ENCODE results near the gene ARFGEF3. TPM values are rescaled to one million over a fixed set of nuclear protein-coding genes. Genes with fewer than 3 reads are reported as not detected.
"Not testable (repeated sequence)": the region's sequence is repeated elsewhere in the genome, so short reads cannot be mapped to it uniquely, and the experiment has no call there.

The ARFGEF3 gene
- polyA plus RNA-seq, 12 donors = 0.36 to 4.2 (median 0.82) TPM; not detected in 1

DNA sequence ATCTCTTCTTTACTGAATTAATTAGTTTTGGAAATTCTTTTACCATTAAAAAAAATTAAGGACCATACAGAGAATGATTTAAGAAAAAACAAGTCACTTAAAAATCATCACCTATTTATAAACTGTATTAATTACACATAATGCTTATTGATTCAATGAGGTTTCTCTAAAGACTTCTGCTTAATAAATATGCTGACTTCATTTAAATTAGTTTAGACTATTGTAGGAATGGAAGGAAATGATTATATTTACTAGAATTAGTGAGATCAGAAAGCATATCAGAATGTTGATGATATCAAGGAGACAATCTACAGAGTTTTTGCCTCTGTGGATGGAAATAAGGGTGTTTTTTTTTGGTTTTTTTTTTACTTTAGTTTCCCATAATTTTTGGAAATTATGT, 181.4 kb downstream of the ARFGEF3 start:
- no peak for DNase-seq

DNA sequence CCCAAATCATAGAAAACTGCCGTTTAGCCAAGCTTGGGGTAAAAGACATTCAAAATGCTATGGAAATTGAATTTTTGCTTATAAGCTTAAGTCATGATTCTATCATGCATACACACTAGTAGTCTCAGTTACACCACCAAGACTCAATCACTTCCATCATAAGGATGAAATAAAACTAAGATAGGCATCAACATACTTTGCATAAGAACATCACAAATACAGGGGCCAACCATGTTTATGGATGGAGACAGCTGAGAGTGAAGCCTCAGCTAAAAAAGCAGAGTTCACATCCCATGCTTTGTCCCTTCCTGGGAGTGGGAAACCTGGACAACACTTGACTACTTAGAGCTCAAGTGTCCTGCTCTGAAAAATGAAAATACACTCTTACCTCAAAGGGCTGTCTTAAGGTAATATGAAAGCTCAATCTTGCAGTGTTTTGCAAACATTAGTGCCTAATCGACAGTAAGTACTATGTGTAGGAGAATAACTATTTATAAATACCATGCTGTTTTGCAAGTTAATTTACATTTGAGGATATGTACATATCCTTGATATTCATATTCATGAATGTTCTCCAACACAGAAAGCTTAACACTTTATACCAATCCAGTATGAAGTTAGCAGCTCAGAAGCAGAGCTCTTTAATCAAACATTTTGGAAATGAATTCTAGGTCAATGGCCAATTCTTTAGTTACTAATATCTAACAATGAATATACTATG, 184.0 kb downstream of the ARFGEF3 start:
- no peak for DNase-seq

DNA sequence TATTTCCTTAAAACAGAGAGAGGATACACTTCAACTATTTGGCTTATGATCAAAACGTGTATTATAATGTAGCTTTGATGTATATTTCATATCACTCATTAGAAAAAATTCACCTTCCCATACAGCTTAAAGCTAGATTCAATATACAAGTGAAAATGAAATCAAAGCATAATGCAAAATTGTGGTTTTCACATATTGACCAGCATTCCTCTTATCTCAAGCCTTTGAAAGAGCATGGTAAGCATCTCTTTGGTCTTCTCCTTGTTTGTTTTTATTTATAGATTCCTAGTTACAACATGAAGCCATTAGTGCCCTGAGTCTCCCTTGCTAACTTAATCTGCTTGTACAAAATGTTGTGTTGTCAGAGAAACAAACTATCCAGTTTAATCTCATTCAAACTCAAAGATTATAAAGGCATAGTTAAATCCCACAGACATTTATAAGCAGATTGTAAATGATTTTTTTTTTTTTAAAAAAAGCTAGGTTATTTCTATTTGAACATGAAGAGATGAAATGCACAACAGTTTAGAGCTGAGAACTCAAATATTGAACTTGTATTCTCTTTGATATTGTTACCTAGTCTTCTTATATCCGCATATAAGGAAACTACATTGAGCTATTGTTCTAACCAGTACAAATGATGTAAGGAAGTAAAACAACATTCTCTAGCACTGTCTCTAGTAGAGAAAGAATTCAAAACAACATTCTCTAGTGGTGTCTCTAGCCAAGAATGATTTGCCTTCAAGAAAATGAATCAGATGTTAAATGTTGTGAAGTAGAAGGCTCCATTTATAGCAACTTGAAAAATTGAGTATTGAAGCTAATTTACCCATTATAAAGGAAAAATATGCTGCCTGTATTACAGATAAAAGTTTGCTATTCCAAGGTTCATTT, 184.8 kb downstream of the ARFGEF3 start:
- no peak for DNase-seq

DNA sequence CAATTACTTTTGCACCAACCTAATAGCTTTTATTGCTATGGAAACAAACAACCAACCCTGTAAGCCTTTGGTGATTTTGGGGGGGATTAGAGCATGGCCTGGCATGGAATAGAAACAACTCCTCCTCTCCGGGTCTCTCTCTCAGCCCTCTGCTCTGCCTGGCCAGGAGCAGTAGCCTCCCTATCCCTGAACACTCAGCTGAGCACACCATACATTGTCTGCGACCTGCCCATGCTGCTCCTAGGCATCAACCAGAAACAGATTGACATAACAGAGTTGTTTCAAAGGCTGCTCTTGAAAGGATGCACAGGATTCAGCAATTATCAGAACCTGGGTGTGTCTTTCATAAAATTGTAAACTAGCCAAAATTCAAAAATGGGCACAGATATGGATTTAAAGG, 186.1 kb downstream of the ARFGEF3 start:
- no peak for DNase-seq

DNA sequence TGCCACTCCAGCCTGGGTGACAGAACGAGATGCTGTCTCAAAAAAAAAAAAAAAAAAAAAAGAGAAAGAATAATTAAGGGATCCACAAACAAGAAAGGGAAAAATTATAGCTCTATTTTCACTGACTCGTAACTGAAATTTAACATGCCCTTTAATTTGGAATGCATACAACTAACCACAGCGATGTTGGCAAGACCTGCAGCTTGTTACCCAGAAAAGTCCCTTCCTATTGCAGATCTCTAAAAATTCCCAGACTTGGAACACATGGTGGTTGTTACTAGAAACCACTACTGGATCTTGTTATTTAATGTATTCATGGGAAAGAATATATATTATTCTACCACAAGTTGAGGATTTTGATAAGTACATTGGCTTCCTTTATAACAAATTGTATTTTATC, 188.2 kb downstream of the ARFGEF3 start:
- no peak for DNase-seq

DNA sequence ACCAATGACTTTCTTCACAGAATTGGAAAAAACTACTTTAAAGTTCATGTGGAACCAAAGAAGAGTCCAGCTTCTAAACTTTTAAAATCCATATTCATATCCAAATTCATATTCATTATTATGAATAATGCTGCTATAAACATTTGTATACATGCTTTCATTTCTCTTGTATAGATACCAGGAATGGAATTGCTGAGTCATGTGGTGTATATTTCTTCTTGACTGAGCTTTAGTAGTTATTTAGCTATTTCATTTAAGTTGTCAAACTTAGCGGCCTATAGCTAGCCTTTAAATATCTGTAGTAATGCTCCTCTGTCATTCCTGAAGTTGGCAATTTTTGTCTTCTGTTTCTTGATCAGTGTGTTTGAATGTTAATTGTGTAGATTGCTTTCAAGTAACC, 196.2 kb downstream of the ARFGEF3 start:
- DNase-seq = no peak

DNA sequence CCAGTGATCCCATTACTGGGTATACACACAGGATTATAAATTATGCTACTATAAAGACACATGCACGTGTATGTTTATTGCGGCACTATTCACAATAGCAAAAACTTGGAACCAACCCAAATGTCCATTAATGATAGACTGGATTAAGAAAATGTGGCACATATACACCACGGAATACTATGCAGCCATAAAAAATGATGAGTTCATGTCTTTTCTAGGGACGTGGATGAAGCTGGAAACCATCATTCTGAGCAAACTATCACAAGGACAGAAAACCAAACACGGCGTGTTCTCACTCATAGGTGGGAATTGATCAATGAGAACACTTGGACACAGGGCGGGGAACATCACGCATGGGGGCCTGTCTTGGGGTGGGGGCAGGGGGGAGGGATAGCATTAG, 206.9 kb downstream of the ARFGEF3 start:
- DNase-seq = not testable (repeated sequence)

DNA sequence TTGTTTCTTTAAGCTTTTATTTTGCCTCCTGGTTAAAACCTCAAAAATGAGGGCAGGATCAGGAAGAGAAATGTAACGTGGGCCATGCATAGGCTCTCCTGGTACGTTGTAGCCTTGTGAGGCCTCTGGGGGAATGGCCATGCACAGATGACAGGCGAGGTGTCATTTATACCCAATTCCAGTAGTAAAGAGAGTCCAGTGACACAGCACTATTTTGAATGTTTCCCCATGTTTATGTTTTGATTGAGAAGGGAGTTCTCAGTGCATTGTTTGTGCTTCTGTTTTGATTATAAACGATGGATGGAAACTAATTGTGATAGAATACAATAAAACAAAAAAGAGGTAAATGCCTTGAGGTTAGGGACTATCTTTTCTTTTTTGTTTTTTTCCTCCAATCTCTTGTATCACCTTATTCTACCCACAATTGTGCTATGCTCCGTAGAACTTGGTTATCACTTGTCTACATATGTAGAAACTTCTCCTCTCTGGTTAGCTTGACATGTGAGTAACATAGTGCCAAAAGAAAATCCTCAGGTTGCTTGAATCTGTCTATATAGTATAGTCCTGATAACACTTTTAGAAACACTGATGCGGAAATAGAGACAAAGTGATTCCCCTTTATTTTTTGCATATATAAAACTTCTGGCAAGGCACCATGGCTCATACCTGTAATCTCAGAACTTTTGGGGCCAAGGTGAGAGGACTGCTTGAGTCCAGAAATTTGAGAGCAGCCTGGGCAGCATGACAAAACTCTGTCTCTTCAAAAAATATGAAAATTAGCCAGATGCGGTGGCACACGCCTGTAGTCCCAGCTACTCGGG, 209.1 kb downstream of the ARFGEF3 start:
- no peak for DNase-seq

DNA sequence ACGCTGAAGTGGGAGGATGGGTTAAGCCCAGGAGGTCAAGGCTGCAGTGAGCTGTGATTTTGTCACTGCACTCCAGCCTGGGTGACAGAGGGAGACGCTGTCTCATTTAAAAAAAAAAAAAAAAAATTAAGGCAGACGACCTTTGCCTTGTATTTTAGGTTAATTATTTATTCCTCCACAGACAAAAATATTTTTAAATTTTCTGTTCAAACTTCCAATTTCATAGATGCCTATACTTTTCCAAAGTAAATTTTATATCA, 209.6 kb downstream of the ARFGEF3 start:
- no peak for DNase-seq

DNA sequence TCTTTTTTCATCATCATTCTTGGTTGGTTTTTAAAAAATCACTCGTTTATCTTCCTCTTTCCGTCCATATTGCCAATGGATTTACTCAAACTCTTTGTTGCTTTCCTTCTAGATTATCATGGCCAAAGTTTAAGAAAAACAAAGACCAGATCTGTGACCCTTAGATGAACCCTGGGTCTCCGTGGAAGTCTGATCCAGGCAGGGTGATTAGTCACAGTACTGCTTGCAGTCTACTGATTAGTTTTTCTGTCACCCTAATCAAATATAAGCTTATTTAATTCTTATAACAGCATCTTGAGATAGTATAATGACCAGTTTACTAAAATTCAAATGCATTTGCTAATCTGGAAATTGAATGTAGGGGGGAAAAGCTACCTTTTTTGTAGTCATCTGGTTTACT, 210.0 kb downstream of the ARFGEF3 start:
- DNase-seq = no peak

DNA sequence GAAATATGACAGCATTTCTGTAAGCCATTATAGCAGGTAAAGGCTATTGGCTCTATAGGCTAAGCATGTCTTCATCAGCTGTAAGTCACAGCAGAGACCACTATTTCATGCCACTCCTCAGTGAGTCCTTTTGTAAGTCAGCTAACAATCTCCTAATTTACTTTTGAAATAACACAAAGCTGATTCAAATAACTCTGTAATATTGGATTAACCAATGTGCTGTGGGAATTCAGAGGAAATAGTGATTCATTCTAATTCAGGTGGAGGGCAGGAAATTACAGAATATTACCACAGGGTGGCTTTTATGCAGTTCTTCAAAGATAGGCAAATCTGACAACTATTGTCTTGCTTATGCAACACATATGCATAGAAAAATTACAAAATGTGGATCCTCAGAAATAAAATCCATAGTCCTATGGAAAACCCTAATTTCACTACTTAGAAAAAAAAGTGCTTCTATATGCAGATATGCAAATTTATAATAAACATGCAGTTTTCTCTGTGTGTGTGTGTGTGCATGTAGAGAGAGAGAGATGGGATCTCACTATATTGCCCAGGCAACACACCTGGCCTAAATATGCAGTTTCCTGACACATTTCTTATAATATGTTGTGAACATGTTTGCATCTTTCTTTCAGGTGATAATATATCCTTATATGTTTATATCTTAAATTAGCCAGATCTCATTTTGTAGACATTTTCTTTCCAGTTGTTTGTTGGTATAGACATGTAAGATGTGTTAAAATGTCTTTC, 211.1 kb downstream of the ARFGEF3 start:
- DNase-seq = no peak

DNA sequence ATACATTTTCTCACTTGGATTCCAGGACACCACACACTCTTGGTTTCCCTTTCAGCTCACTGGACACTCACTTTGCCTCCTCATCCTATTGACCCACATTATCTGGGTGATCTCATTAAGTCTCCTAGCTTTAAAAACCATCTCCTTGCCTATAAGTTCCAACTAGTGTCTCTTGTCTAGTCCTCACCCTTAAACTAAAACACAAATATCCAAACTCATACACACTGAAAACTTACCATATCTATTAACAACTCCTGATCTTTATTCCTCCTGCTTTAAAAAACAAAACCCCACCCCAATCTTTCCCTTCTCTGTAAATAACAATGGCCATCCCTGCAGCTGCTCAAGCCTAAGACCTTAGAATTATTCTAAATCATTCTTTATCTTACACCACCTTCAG, 212.5 kb downstream of the ARFGEF3 start:
- no peak for DNase-seq

DNA sequence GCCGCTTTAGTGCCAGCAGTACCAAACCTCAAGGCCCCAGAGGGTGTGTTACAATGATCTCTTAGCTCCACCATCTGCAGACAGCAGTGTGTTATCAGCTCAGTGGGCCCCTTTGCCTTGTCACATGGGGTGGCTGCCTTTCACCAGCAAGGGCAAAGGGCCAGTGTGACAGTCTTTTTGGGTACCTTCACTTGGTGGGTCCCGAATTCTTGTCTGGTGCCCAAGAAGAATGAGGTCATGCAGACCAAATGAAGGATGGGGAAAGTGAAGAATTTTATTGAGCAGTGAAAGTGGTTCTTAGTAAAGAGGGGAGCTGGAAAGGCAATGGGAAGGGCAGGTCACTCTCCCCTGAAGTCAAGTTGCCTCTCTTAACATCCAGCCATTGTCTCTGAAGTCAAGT, 213.1 kb downstream of the ARFGEF3 start:
- DNase-seq = no peak

DNA sequence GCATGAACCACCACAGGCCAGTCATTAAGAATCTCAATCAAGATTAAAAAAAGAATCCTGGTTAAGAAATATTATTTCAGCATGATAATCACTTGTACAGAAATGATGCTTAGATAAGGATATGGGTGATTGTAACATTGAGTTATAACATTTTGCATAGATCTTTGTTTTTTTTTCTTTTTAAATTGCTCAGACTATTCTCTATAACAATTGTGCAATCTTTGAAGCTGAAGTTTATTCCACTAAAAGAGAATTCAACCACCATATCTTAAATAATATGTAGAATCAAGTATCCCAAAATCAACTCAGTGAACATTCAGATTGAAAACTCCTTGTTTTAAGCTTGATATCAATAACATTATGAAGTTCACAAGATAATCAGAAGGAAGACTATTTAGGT, 215.3 kb downstream of the ARFGEF3 start:
- no peak for DNase-seq

DNA sequence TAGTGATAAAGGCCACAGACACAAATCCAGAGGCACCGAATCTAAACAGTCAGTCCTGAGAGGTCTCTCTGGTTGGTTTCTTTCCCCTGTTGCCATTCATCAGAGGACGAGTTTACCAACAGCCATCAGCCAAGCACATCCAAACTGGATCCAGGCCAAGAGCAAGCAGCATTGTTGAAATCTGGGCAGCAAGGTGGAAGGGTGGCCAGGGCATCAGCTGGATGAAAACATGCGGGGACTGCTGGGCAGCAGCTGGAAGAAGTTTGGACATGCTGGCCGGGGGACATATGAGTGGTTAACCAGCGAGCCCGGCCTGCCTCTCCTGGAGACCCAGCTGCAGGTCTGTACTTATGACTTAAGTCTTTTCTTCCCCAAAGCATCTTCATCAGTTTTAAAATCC, 216.1 kb downstream of the ARFGEF3 start, which contains the start of gene SMIM28:
Gene SMIM28, plus strand, starts transcription at position 62 of the 400 bp plus-strand sequence. Its CDS starts 168 bp downstream, at position 230.
- no peak for DNase-seq

DNA sequence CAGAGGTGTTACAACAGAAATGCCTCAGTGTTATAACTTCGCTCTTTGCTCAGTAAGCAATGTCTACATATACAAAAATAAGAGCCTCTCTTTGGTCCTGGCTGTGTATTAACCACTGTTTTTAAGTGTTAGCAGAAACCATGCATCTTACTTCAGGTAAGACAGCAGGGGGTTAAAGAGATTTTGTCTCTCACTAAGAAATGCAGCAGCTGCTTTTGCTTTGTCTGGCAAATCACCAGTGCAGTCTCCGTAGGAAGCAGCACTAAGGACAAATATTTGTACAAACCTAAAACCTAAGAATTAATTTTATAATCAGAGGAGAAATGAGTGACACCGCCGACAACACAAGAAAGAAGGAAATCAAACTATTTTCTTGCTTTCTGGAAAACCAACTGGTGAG, 216.7 kb downstream of the ARFGEF3 start:
- no peak for DNase-seq

DNA sequence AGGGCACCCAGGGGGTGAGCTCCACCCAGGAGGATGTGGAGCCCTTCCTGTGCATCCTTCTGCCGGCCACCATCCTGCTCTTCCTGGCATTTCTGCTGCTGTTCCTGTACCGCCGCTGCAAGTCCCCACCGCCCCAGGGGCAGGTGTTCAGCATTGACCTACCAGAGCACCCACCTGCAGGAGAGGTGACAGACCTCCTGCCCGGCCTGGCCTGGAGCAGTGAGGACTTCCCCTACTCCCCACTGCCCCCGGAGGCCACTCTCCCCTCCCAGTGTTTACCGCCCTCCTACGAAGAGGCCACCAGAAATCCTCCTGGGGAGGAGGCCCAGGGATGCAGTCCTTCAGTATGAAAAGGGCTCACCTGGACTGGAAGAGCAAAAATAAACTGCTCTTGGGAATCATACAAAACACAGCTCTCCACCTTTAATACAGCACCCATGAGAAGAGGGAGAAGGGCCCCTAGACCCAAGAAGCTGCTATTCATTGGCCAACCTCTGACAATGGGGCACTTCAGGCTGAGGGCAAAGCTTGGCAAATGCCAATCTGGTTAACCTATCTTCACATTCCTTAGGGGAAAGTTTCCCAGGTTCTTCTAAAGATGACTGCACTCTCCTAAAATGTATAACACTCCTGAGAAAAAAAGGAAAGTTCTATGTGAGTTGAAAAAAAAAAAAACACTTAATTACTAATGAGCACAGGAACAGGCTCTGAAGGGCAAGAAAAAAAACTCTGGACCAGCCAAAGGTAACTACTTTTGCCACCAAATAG, 220.9 kb downstream of the ARFGEF3 start:
- no peak for DNase-seq

DNA sequence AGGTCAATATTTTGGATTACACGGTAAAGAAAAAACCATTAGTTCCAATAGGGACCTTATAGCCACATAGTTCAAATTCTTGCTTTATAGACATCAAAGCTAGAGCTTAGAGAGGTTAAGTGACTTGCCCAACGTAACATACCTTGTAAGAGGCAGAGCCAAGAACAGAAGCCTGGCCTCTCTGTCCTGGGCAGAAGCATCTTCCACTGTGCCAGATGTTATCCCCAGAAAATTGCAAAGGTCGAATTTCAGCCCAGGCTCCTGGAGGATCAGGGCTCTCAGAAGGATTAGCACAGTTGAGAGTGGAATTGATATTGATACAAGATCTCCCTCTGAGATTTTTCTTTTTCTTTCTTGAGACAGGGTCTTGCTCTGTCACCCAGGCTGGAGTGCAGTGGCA, 222.0 kb downstream of the ARFGEF3 start:
- no peak for DNase-seq

DNA sequence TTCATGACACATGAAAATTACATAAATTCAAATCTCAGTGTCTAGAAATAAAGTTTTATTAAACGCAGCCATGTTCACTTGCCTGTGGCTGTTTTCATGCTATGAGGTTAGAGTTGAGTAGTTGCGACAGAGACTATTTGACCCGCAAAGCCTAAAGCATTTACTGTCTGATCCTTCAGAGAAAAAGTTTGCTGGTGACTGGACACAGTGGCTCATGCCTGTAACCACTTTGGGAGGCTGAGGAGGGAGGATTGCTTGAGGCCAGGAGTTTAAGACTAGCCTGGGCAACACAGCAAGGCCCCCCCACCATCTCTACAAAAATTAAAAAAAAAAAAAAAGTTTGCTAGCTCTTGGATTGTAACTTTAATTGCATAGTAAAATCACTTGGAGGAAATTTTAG, 225.2 kb downstream of the ARFGEF3 start:
- DNase-seq = no peak

DNA sequence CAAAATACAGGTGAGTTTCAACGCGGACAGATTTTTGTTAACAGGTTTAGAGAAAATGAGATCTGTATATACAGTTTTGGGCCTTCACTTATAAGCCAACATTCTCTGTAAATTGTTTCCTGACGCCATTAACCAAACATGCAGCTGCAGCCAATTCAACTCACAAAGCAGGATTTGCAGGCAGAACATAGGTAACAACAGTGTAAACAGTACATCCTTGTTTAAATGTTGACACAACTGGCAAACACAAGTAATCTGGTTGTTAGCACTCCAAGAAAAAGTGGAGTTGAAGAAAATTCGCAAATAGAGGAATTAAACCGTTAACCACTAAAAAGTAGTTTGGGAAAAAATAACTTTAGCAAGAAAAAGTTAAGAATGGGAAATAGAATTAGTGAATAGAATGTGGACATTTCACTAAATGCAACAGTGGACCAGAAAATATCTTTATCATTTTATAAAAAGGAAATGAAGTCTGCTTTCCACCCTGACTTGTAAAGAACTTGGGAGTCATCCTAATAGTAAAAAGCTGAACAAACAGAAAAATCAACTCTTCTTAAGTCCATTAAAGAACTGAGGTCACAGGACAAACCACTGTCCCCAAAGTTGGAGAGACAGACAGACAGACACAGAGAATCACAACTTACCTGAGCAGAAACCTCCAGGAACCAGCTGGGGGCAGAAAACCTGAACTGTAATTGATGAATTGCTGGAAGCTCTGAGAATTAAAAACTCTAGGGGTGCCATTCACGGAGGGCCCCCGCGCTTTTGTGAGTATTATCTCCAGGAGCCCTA, 226.0 kb downstream of the ARFGEF3 start:
- DNase-seq = no peak
